Lower lobe of right lung (tissue), 2 donors: ENCODE data around the gene ATP12A. TPM values are rescaled to one million over a fixed set of nuclear protein-coding genes. Genes with fewer than 3 reads are reported as not detected.

Source experiments
- ATAC-seq, 2 donors: fragments of 200-7000 bp; cut with Tn5 transposase; one replicate each; pipeline ENCODE4 v1.9.1; 2020 to 2022; ENCODE audit warnings: mild to moderate bottlenecking in 2 of 2, moderate library complexity in 2 of 2
- DNase-seq: peaks from one replicate; pipeline ENCODE4 v3.0.0-alpha.2; 2020
- H3K27ac ChIP-seq: fragments of 200-600 bp; one replicate; pipeline ENCODE4 v1.8.0; 2022
- H3K27me3 ChIP-seq: fragments of 200-600 bp; one replicate; pipeline ENCODE4 v1.8.0; 2022; ENCODE audit warnings: low read depth
- H3K36me3 ChIP-seq: fragments of 200-600 bp; one replicate; pipeline ENCODE4 v1.8.0; 2022; ENCODE audit warnings: mild to moderate bottlenecking
- H3K4me1 ChIP-seq: fragments of 200-600 bp; one replicate; pipeline ENCODE4 v1.8.0; 2022
- H3K4me3 ChIP-seq: fragments of 200-600 bp; one replicate; pipeline ENCODE4 v1.8.0; 2022; ENCODE audit warnings: mild to moderate bottlenecking
- H3K9me3 ChIP-seq: fragments of 200-600 bp; one replicate; pipeline ENCODE4 v1.8.0; 2022
- CTCF ChIP-seq: fragments of 200-600 bp; IDR thresholded peaks from one replicate; pipeline ENCODE4 v1.8.0; 2022; ENCODE audit warnings: antibody characterized with exemption, mild to moderate bottlenecking
- intact Hi-C: fragments of 100-400 bp; cut with DNase I; formaldehyde crosslinking; loops from one replicate; pipeline ENCODE4 v1.11.0; 2022
- total RNA-seq: library from RNA; stranded (reverse); fragmentation: NEBNext Ultra II Directional; extraction: Animal tissue kit (Norgen Biotek cat#: 25700); gene quantifications from one replicate; pipeline ENCODE4 v1.2.1, GENCODE V29; 2021
- donor health status: DM: no; HTN: yes; CAD: no; lungs with severe emphysema.

The ATP12A gene
- total RNA-seq, 1 donor from 2014 or later = 1.3 TPM

DNA sequence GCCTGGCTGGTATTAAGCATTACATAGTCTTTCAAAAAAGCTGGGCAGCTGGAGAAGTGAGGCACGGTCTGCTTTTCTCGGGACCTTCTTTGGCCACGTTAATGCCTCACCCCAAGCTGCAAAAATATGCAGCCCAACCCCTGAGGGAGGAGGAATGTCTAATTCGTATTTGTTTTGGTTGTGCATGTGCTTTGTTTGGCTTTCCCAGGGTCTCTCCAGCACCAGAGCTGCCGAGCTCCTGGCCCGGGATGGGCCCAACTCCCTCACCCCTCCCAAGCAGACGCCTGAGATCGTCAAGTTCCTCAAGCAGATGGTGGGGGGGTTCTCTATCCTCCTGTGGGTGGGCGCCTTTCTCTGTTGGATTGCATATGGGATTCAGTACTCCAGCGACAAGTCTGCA is 7.9 kb downstream of the ATP12A start:
- Histone ChIP-seq H3K9me3 (no peaks in the 10 kb centered on the region), H3K4me1 (no peaks in the 10 kb centered on the region), H3K4me3 (no peak overlapping the region), H3K27me3 (peaks cover 12% of the 10 kb centered on the region), H3K27ac (no peak overlapping the region), H3K36me3 (no peaks in the 10 kb centered on the region)
- no peak for DNase-seq
- TF ChIP-seq CTCF = no peak
- intact Hi-C loops = no loop called here
- ATAC-seq = no peak

GRCh38 chr13:24688950-24689349 is 8.7 kb downstream of the ATP12A start:
- no peak for ATAC-seq
- Histone ChIP-seq H3K4me3 (no peak overlapping the region), H3K27me3 (peaks cover 18% of the 10 kb centered on the region)

DNA sequence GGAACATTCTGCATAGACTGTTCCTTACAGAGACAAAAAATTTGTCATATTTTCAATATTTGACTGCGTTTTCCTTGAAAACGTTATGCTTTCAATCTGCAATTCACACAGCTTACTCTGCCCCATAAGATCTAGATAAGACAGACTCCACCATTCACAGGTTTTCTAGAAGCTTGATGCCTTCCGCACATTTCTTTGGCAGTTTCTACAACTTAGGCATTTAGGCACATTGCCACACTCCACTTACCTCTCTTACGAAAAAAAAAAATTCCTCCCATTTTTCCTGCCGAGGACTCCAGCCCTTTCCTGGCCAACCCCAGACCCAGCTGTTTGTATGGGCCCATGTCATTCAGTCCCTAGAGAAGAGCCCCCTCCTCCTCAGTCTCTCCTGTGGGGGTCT is 11.2 kb downstream of the ATP12A start:
- Histone ChIP-seq H3K9me3 (no peaks in the 10 kb centered on the region), H3K36me3 (no peaks in the 10 kb centered on the region), H3K4me3 (no peak overlapping the region), H3K27ac (no peak overlapping the region), H3K4me1 (no peaks in the 10 kb centered on the region), H3K27me3 (peaks cover 18% of the 10 kb centered on the region)
- no peak for ATAC-seq
- intact Hi-C loops = no loop called here
- no peak for TF ChIP-seq CTCF
- no peak for DNase-seq

More at GRCh38 chr13:24688950-24689349, 8.7 kb downstream of the ATP12A start:
- Histone ChIP-seq H3K27ac (no peak overlapping the region), H3K4me1 (no peaks in the 10 kb centered on the region), H3K36me3 (no peaks in the 10 kb centered on the region), H3K9me3 (no peaks in the 10 kb centered on the region)
- DNase-seq = no peak
- intact Hi-C loops = no loop called here
- no peak for TF ChIP-seq CTCF

DNA sequence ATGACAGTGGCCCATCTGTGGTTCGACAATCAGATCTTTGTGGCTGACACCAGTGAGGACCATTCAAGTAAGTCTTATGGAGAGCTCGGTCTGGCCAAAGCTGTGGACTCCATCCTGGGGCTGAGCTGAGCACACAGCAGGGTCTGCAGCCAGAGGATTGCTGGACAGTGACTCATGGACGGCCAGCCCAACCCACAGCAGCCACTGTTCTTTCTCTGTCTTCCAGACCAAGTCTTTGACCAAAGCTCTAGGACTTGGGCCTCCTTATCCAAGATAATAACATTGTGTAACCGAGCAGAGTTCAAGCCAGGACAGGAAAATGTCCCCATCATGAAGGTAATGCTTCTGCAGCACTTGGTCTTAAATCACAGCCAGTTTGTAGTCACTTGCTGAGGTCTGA is 12.4 kb downstream of the ATP12A start:
- ATAC-seq (no peak), DNase-seq (no peak)
- no peak for TF ChIP-seq CTCF
- no peaks in the 10 kb centered on the region for H3K9me3 ChIP-seq
- H3K4me1 ChIP-seq = no peaks in the 10 kb centered on the region
- H3K27ac ChIP-seq = no peak overlapping the region
- peaks cover 18% of the 10 kb centered on the region for H3K27me3 ChIP-seq
- no peaks in the 10 kb centered on the region for H3K36me3 ChIP-seq
- intact Hi-C loops = no loop called here
- no peak overlapping the region for H3K4me3 ChIP-seq

GRCh38 chr13:24693862-24694471 is 13.8 kb downstream of the ATP12A start:
- Histone ChIP-seq H3K9me3 (no peaks in the 10 kb centered on the region), H3K27ac (no peak overlapping the region), H3K27me3 (peaks cover 19% of the 10 kb centered on the region), H3K36me3 (no peaks in the 10 kb centered on the region), H3K4me3 (no peak overlapping the region), H3K4me1 (no peaks in the 10 kb centered on the region)
- ATAC-seq (peak; percentile 79 to 87), DNase-seq (no peak)
- intact Hi-C loops = no loop called here
- TF ChIP-seq CTCF = peak; percentile 74

DNA sequence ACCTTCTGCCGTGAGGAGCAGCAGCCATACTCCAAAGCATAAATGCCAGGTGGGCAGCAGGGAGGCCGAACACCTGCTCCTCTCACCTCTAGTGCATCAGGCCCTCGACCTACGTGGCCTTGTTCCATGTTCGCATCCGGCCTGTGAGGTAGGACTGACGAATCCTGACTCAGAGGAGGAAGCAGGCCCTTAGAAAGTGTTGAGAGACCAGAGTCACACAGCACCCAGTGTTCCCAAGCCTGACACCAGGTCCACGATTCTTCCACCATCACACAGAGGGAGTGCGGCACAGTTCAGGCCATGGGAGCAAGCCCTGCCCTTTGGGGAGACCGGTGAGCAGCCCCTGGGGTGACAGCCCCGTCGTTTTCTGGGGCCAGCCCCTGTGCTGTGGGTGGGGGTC is 14.7 kb downstream of the ATP12A start:
- ATAC-seq (no peak), DNase-seq (no peak)
- Histone ChIP-seq H3K4me1 (no peaks in the 10 kb centered on the region), H3K36me3 (no peaks in the 10 kb centered on the region), H3K27ac (no peak overlapping the region), H3K27me3 (peaks cover 22% of the 10 kb centered on the region), H3K9me3 (no peaks in the 10 kb centered on the region), H3K4me3 (no peak overlapping the region)
- intact Hi-C loops = no loop called here
- TF ChIP-seq CTCF = no peak
